GM18858 (cell line): ENCODE measurements around the gene PIP.
"Not testable (repeated sequence)": the region's sequence is repeated elsewhere in the genome, so short reads cannot be mapped to it uniquely, and the experiment has no call there.

Source experiments
- ATAC-seq: cut with Tn5 transposase; IDR thresholded peaks from one replicate; pipeline ENCODE4 v1.9.1; 2021; ENCODE audit not compliant: unreplicated experiment

PIP gene, protein sequence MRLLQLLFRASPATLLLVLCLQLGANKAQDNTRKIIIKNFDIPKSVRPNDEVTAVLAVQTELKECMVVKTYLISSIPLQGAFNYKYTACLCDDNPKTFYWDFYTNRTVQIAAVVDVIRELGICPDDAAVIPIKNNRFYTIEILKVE

DNA sequence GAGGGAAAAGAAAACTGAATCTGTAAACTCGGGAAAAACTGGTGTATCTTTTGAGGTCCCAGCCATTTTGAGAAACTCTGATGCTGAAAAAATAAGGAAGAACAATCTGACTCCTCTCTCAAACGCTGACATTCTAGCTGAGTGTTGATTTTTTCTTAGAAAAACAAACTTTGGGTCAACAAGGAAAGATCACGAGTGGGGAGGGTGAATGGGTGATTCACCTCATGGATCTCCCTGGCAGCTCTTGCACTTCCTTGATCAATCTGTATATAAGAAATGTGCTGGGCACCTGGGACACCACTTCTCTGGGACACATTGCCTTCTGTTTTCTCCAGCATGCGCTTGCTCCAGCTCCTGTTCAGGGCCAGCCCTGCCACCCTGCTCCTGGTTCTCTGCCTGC, at the start of gene PIP:
Gene PIP (plus strand): TSS at position 297 of the 400 bp plus-strand sequence. CDS start 40 bp downstream, at position 337.
- ATAC-seq, result no peak

DNA sequence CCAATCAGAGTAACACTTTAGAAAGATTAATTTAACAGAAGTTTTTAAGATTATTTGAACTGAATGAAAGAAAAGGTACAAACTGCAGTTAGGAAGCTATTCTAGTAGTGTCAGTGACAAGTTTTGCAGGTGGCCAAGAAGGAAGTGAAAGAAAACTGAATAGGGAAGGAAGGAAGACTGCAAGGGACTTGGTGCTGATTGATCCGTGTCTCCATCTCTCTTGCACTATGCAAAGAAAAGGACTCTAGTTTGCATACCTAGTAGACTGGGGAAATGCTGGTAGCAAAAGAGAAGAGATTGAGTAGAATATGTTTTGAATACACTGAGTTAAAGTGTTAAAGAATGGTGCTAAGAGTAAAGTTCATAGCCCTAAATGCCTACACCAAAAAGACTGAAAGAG, 46.8 kb upstream of the PIP start:
- peak; percentile 62 for ATAC-seq

DNA sequence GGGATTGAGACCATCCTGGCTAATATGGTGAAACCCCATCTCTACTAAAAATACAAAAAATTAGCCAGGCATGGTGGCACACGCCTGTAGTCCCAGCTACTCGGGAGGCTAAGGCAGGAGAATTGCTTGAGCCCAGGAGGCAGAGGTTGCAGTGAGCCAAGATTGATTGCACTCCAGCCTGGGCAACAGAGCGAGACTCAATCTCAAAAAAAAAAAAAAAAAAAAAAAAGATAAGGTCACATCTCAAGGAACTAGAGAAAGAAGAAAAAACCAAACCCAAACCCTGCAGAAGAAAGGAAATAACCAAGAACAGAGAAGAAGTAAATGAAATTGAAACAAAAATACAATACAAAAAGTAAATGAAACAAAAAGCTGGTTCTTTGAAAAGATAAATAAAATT, 46.3 kb upstream of the PIP start:
- not testable (repeated sequence) for ATAC-seq

DNA sequence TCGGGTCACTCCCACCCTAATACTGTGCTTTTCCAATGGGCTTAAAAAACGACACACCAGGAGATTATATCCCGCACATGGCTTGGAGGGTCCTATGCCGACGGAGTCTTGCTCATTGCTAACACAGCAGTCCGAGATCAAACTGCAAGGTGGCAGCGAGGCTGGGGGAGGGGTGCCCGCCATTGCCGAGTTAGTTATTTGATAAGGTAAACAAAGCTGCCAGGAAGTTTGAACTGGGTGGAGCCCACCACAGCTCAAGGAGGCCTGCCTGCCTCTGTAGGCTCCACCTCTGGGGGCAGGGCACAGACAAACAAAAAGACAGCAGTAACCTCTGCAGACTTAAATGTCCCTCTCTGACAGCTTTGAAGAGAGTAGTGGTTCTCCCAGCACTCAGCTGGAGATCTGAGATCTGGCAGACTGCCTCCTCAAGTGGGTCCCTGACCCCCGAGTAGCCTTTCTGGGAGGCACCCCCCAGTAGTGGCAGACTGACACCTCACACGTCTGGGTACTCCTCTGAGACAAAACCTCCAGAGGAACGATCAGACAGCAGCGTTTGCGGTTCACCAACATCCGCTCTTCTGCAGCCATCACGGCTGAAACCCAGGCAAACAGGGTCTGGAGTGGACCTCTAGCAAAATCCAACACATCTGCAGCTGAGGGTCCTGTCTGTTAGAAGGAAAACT, 43.2 kb upstream of the PIP start:
- ATAC-seq, result not testable (repeated sequence)

- ATAC-seq, result no peak
These were observed 35.7 kb upstream of the PIP start for GRCh38 chr7:143096146-143096545.

DNA sequence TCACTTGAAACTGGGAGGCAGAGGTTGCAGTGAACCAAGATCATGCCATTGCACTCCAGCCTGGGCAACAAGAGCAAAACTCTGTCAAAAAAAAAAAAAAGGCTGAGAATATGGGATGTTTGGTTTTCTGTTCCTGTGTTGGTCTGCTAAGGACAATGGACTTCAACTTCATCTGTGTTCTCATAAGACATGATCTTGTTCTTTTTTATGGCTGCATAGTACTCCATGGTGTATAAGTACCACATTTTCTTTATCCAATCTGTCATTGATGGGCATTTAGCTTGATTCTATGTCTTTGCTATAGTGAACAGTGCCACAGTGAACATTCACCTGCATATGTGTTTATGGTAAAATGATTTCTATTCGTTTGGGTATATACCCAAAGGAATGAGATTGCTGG, 32.3 kb upstream of the PIP start:
- ATAC-seq, result not testable (repeated sequence)

GRCh38 chr7:143104759-143105158, 27.1 kb upstream of the PIP start:
- no peak for ATAC-seq

GRCh38 chr7:143108019-143108418, 23.9 kb upstream of the PIP start:
- not testable (repeated sequence) for ATAC-seq

DNA sequence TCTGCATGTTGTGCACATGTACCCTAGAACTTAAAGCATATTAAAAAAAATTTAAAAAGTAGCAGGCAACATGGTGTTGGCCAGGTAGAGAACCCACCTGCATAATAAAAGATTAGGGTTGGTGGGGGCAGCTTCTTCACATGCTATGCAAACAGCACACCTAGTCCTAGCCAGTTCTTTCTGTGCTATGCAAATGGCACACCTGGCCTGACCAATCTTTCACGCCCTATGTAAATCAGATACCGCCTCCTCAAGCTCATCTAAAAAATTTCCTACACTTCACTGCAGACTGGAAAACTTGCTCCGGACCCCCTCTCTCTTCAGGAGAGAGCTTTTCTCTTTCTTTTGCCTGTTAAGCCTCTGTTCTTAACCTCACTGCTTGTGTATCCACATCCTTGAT, 14.5 kb upstream of the PIP start:
- ATAC-seq, result no peak

DNA sequence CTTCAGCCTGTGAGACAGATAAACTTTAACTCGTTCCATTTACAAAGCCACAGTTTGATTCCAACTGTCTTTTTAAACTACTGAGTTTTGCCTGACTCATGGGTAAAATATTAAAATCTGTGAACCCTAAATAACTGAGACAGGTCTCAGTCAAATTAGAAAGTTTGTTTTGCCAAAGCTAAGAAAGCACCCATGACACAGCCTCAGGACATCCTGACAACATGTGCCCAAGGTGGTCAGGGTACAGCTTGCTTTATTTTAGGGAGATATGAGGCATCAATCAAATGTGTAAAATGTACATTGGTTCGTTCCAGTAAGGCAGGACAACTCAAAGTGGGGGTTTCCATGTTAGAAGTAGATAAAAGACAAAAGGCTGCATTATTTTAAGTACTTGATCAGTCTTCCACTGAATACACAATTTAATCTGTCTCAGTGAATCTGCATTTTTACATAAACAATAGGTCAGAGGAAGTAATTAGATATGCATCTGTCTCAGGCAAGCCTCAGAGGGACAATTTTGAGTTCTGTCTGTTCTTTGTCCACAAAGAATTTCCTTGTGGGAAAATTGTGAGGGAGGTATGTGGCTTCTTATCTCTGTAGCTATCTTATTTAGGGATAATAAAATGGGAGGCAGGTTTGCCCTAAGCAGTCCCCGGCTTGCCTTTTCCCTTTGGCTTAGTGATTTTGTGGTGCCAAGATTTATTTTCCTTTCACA, 11.0 kb upstream of the PIP start:
- no peak for ATAC-seq

DNA sequence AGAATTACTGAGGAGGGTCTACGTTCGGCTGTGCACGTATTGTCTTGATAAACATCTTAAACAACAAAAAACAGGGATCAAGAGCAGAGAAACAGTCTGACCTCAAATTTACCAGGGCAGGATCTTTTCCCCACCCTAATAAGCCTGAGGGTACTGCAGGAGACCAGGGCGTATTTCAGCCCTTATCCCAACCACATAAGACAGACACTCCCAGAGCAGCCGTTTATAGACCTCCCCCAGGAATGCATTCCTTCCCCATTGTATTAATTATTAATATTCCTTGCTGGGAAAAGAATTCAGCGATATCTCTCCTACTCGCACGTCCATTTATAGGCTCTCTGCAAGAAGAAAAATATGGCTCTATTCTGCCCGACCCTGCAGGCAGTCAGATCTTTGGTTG, 8.6 kb upstream of the PIP start:
- ATAC-seq, result not testable (repeated sequence)

DNA sequence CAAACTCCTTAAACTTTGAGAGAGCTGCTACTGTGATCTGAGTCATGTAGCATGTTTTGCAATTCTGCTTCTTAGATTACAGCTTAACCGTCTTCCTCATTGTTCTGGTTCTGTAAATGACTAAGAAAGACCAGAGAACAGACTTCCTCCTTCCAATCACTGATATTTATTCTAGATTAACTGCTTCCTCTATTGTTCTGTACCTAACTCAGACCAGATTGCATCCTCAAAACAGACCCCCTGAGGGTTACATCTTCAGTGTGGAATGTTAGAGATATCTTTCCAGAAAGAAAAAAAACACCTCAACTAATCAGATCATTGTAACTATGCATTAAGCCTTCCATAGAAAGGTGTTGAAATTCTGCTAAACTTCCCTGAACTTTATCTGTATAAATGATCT, 5.7 kb upstream of the PIP start:
- no peak for ATAC-seq

DNA sequence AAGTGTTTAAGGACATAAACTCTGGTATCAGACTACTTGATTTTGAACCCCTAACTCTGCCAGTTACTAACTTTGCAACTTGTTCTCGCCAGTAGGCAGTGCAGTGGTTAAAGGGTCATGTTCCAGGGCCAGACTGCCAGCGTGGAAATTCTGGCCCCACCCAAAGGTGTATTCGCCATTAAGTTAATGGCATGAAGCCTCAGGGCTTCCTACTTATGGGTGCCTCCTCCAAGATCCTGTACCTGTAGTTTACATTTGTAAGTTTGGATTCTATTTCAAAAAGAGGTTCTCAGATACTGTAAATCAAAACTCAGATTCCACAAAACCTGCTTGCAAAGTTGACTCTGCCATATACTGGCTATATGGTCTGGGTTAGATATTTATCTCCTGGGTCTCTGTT, 2.8 kb upstream of the PIP start:
- no peak for ATAC-seq

DNA sequence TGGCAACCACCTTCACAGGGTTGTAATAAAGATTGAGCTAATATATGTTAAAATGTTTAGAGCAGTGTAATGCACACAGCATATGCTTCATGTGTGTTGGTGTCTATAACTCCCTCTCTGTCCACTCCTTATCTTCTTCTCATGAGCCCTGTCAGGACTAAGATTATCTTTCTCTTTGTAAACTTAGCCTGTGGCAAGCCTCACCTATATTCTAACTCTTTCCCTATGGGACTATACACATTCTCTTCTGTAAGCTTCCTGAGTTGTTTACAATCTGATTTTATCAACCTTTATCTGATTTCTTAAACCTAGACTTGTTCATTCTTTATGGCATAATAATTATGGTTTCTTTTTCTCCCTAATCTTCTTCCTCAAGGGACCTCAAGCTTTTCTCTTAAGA, 2.4 kb upstream of the PIP start:
- ATAC-seq, result no peak

DNA sequence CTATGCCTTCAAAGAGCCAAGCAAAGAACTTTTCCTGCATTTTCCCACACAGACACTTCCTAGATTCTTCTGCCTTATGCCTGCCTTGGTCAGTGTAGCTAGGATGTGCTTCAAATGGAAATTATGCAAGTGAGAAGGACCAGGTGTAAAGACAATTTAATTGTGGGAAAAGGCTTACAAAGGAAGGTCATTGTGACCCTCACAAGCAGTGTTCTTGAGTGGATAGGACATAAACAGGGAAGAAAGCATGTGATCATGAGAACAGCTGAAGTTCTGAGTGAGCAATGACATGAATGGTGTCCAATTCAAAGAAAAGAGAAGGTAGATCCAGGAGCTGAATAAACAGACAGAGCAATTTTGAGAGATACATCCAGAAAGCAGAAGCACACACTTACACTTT, 1.3 kb upstream of the PIP start:
- ATAC-seq, result no peak

DNA sequence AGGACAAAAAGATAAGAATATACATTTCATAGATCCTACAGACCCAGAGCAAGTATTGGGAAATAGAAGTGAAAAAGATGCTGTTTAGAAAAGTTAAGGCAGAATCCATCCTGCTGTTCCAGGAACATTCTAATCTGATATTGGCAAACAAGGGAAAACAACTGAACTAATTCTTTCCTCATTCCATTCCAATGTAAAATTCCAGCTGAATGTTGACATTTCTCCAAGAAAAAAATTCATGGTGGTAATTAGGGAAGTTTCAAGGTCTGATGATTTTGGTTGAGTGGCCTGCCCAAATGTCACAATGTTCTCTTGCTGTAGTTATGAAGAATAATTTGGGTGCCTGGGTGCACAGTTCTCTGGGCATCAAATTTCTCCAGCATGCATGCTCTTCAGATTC, 15.2 kb downstream of the PIP start:
- ATAC-seq, result no peak

DNA sequence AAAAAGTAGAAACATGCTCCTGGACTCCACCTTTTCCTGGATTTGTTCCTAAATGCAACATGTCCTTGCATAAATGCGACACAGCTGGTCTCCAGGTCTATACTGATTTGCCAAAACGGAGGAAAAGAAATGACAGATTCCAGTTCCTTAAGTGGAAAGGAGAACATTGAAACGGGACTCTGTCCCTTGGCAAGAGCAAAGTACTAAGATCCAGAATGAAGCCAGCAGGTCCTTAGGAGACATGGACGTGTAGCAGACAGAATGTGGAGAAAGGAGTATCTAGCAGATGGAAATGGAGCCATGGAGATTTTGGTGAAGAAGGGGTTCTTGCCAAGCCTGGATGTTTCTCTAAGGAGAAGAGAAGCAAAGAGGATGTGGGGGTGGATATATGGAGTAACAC, 16.2 kb downstream of the PIP start:
- ATAC-seq, result no peak

DNA sequence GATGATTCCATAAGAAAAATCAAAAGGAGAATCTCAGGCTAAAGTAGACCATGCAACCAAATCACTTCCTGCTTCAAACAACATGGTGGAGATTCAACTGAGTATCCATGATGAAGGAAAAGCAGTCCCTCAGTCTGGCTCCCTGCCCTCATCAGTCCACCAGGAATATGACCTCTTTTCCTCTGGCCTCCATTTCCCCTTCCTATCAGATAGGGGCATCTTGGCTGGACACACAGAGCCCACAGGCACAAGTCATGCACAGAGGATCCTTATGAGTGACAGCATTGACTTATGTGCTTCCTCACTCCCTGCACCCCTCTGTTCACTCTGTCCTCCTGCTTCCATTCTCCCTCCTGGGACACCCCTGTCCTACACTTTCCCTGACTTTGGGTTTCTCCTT, 16.8 kb downstream of the PIP start:
- ATAC-seq, result no peak

- ATAC-seq, result not testable (repeated sequence)
These were observed 18.8 kb downstream of the PIP start for GRCh38 chr7:143150696-143151095.

DNA sequence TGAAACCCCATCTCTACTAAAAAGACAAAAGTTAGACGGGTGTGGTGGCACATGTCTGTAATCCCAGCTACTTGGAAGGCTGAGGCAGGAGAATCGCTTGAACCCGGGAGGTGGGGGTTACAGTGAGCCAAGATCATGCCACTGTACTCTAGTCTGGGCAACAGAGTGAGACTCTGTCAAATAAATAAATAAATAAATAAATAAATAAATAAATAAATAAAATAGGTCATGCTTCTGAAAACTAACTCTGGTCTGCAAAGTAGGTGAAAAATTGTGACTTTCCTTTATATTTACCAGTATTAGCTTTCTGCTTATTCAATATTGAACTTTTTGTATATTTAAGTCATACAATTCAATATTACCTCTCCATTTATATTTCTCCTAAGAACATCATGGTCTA, 26.7 kb downstream of the PIP start:
- not testable (repeated sequence) for ATAC-seq

GRCh38 chr7:143171697-143172096, 39.8 kb downstream of the PIP start:
- ATAC-seq, result no peak

DNA sequence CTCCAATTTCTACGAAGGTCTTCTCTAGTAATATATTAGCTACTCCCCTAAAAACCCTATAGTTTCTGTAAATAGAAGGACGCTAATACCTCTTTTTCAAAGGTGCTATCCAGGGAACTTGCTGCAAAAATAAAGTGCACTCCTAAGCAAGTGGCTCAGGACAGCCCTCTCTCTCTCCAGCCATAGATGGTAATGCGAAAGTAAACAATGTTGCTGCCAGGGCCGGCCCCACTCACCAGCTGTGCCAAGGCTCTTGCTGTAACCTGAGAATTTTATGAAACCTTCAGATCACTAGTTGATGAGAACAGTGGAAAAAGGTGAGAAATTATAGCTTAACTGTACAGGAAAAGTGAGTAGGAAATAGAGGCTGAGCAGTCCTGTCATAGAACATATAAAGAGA, 40.5 kb downstream of the PIP start:
- ATAC-seq, result no peak
